ENCODE measurements around the gene COL6A1. TPM values are rescaled to one million over a fixed set of nuclear protein-coding genes. Genes with fewer than 3 reads are reported as not detected.

The COL6A1 gene
- total RNA-seq, 1 donor from 2014 or later, result 148 TPM

GRCh38 chr21:46006547-46007491 is 25.2 kb downstream of the COL6A1 start:
- ATAC-seq (no peak), DNase-seq (peak; percentile 37)
- Histone ChIP-seq H3K4me1 (no peaks in the 10 kb centered on the region), H3K27ac (no peak overlapping the region), H3K27me3 (ENCODE audit: low read depth) (no peaks in the 10 kb centered on the region), H3K36me3 (peaks cover 5% of the 10 kb centered on the region), H3K4me3 (no peak overlapping the region), H3K9me3 (no peaks in the 10 kb centered on the region)
- intact Hi-C loops (cut with DNase I), result no loop called here
- no peak for TF ChIP-seq CTCF (IDR thresholded peaks at IDR 0.05)

- intact Hi-C loops (cut with DNase I), result no loop called here
- no peak overlapping the region for H3K27ac ChIP-seq
- no peaks in the 10 kb centered on the region for H3K4me1 ChIP-seq
- H3K36me3 ChIP-seq, result peaks cover 5% of the 10 kb centered on the region
- no peak for TF ChIP-seq CTCF (IDR thresholded peaks at IDR 0.05)
- no peaks in the 10 kb centered on the region for H3K27me3 ChIP-seq (ENCODE audit: low read depth)
- H3K4me3 ChIP-seq, result no peak overlapping the region
- no peak for ATAC-seq
- H3K9me3 ChIP-seq, result no peaks in the 10 kb centered on the region
- DNase-seq, result no peak
Observed at GRCh38 chr21:46007492-46007868, 25.9 kb downstream of the COL6A1 start.

GRCh38 chr21:46008893-46009621 is 27.5 kb downstream of the COL6A1 start:
- no peaks in the 10 kb centered on the region for H3K9me3 ChIP-seq
- DNase-seq (no peak), ATAC-seq (no peak)
- no peak overlapping the region for H3K27ac ChIP-seq
- no peak overlapping the region for H3K4me3 ChIP-seq
- TF ChIP-seq CTCF (IDR thresholded peaks at IDR 0.05), result no peak
- H3K27me3 ChIP-seq (ENCODE audit: low read depth), result no peaks in the 10 kb centered on the region
- H3K36me3 ChIP-seq, result no peaks in the 10 kb centered on the region
- intact Hi-C loops (cut with DNase I), result no loop called here
- no peaks in the 10 kb centered on the region for H3K4me1 ChIP-seq

GRCh38 chr21:46009951-46010705 is 28.6 kb downstream of the COL6A1 start:
- DNase-seq (no peak), ATAC-seq (no peak)
- Histone ChIP-seq H3K4me3 (no peak overlapping the region), H3K4me1 (no peaks in the 10 kb centered on the region), H3K9me3 (no peaks in the 10 kb centered on the region), H3K27me3 (ENCODE audit: low read depth) (no peaks in the 10 kb centered on the region), H3K27ac (no peak overlapping the region), H3K36me3 (no peaks in the 10 kb centered on the region)
- intact Hi-C loops (cut with DNase I), result no loop called here
- TF ChIP-seq CTCF (IDR thresholded peaks at IDR 0.05), result no peak

- H3K9me3 ChIP-seq, result no peaks in the 10 kb centered on the region
- DNase-seq (no peak), ATAC-seq (peak in 1 of 2 donors; percentile 17)
- no peaks in the 10 kb centered on the region for H3K27me3 ChIP-seq (ENCODE audit: low read depth)
- no peaks in the 10 kb centered on the region for H3K4me1 ChIP-seq
- no peaks in the 10 kb centered on the region for H3K36me3 ChIP-seq
- no peak overlapping the region for H3K27ac ChIP-seq
- intact Hi-C loops (cut with DNase I), result no loop called here
- no peak overlapping the region for H3K4me3 ChIP-seq
- no peak for TF ChIP-seq CTCF (IDR thresholded peaks at IDR 0.05)
Observed at GRCh38 chr21:46011267-46011967, 29.8 kb downstream of the COL6A1 start.

Data from lower lobe of right lung (tissue), 2 donors.